Inflammatory macrophage treated with lipopolysaccharide for 4 hours (primary cell): ENCODE measurements around the gene L3MBTL1.

Experiments used
- DNase-seq: peaks from one replicate; pipeline ENCODE4 v3.0.0-alpha.2; 2020

Gene L3MBTL1

GRCh38 chr20:43536041-43536816 lies 28.7 kb downstream of the L3MBTL1 start:
- no peak for DNase-seq

DNA sequence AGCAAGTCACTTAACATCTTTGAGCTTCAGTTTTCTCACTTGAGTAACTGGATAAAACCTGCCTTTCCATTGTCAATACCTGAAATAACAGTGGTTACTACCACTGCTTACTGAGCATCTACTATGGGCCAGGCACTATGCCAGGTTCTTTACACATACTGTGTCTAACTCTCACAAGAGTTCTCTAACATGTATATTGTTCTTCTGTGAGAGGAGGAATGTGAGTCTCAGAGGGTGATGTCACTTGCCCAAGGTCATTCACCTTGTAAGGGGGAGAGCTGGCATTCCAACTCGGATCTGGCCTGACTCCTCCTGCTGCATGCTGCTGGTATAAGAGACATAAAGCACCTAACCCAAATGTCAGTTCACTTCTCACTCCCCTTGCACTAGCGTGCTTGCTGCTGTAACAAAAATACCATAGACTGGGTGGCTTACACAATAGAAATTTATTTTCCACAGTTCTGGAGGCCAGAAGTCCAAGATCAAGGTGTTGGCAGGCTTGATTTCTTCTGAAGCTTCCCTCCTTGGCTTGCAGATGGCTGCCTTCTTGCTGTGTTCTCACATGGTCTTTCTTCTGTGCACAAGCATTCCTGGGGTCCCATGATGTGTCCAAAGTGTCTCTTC lies 29.4 kb downstream of the L3MBTL1 start:
- no peak for DNase-seq

- peak; percentile 37 for DNase-seq
These were observed 30.7 kb downstream of the L3MBTL1 start for GRCh38 chr20:43537921-43538877.

- no peak for DNase-seq
These were observed 31.6 kb downstream of the L3MBTL1 start for GRCh38 chr20:43538878-43539700.

- no peak for DNase-seq
These were observed 32.6 kb downstream of the L3MBTL1 start for GRCh38 chr20:43539975-43540672.

DNA sequence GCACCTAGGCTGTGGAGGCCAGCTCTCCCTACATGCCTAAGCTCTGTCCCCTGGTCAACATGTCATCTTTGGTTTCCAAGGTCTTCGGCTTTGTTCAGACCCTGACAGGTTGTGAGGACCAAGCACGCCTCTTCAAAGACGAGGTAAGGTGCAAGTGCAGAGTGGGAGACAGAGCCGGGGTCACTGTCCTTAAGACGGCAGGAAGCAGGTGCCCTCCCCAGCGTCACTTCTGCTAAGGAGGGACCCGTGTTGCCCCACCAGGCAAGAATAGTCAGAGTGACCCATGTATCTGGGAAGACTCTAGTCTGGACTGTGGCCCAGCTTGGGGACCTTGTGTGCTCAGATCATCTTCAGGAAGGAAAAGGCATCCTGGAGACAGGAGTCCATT lies 33.2 kb downstream of the L3MBTL1 start:
- no peak for DNase-seq

DNA sequence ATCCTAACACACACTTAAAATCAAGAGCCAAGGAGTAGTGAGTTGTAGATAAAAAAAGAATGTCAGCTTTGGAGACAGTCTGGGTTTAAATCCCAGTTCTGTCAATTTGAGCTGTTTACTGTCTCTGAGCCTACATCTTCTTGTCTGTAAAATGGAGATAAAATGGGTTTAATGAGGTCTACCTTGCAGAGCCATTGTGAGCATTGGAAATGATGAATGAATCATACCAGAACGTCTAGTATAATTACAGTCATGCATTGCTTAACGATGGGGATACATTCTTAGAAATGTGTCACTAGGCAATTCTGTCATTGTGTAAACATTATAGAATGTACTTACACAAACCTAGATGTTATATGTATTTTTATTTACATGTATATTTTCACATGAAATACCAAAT lies 33.7 kb downstream of the L3MBTL1 start:
- no peak for DNase-seq

GRCh38 chr20:43542161-43542560 lies 34.7 kb downstream of the L3MBTL1 start:
- DNase-seq, result no peak

GRCh38 chr20:43542674-43543073 lies 35.2 kb downstream of the L3MBTL1 start:
- DNase-seq, result no peak

- DNase-seq, result no peak
These were observed 35.6 kb downstream of the L3MBTL1 start for GRCh38 chr20:43543138-43543537.

DNA sequence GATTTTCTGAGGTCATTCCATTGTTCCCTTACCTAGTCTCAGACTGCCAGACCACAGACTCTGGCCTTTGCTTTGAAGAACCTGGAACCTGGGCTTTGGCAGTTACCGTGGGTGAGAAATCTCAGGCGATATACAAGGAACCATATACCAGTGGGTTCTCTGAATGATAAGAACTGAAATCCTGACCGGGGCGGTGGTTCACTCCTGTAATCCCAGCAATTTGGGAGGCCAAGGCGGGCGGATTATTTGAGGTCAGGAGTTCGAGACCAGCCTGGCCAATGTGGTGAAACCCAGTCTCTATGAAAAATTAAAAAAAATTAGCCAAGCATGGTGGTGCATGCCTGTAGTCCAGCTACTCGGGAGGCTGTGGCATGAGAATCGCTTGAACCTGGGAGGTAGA lies 37.0 kb downstream of the L3MBTL1 start:
- DNase-seq, result no peak

- no peak for DNase-seq
These were observed 38.5 kb downstream of the L3MBTL1 start for GRCh38 chr20:43545837-43546578.

- no peak for DNase-seq
These were observed 40.9 kb downstream of the L3MBTL1 start for GRCh38 chr20:43548273-43548880.

DNA sequence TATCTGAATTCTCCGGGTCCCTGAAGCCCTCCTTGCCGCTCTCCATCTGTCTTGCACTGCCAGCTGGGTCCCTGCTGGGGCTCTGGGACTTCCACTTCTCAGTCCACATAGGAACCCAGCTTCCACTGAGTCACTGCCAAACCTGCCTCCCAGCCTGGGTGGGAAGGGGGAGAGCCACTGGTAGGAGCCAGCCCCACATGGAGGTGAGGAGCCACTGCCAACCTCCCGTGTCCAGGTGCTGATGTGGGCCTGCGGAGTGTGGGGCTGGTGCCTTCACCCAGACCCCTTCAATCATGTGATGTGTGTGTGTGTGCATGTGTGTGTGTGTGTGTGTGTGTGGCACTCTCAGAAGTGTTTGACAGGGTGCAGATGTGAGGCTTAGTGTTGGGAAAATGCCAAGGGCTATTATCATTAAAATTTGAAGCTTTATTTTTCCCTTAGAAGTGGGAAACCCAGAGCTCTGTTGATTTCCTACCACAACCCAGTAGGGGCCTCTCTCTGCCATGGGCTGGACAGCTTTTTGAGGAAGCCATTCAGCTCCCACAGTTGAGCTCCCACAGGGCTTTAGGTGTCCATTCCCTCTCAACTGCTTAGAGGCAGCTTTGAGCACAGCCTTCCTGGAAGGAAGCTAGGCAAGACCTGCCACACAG lies 42.0 kb downstream of the L3MBTL1 start:
- no peak for DNase-seq

DNA sequence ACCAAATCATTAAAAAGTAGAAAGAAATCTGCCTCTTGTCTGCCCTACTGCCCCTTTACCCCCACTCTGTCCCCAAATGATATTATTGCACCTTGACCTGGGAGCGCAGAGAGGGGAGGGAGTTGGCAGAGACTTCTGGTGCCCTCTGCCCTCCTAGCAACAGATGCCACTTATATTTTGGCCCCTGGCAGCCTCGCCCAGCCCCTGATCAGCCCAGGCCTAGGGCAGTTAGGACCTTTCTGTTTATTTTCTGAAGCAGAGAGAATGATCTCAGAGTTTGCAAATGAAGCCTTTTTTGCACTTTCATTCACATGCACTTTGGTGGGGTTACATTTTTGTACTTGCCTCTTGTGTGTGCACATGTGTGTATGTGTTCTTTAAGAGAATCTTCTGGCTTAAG lies 43.0 kb downstream of the L3MBTL1 start:
- DNase-seq, result no peak

DNA sequence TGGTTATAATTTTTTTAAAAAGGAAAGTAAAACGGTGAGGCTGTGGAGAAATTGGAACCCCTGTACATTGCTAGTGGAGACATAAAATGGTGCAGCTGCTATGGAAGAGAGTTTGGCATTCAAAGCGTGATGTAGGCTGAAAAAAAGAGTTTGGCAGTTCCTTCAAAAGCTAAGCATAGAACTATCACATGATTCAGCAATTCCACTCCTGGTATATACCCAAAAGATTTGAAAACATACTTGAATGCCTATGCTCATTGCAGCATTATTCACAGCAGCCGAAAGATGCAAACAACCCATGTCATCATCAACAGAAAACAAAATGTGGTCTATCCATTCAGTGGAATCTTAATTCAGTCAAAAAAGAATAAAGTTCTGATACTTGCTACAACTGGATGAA lies 46.9 kb downstream of the L3MBTL1 start:
- no peak for DNase-seq

DNA sequence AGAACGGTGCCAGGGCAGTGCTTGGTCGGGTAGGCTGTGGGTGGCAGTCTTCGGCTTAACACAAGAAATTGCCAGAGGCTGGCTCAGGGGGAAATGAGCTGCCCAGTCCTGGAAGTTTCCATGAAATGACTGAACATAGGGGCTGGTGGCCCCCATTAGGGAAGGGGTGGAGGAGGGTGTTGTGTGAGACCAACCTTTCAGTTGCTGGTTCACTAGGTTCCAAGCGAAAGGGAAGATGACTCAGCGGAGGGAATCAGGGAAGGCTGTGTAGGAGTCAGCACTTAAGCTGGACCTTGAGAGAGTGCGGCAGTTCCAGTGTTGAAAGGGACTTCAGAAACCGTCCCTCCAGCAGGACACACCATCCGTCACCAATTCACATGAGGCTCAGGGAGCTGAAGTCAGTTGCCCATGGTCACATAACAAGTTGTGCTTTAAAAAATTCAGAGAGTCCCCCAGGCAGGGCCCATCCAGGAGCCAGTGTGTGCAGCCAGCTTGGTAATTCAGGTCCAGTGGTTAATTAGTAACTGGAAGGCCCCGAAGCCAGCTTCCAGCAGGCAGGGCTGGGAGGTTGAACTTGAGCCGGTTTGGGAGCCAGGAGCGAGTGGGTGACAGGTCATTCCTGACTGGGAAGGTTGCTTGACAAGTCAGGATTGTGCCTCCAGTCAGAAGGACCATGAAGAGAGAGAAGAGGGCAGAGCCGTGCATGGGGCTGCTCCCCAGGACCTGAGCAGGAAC lies 51.1 kb downstream of the L3MBTL1 start, which contains the start of gene SGK2:
Gene SGK2, plus strand, starts transcription at position 616 of the 735 bp plus-strand sequence. CDS start 7,469 bp downstream, outside the sequence.
- DNase-seq, result peak; percentile 6

DNA sequence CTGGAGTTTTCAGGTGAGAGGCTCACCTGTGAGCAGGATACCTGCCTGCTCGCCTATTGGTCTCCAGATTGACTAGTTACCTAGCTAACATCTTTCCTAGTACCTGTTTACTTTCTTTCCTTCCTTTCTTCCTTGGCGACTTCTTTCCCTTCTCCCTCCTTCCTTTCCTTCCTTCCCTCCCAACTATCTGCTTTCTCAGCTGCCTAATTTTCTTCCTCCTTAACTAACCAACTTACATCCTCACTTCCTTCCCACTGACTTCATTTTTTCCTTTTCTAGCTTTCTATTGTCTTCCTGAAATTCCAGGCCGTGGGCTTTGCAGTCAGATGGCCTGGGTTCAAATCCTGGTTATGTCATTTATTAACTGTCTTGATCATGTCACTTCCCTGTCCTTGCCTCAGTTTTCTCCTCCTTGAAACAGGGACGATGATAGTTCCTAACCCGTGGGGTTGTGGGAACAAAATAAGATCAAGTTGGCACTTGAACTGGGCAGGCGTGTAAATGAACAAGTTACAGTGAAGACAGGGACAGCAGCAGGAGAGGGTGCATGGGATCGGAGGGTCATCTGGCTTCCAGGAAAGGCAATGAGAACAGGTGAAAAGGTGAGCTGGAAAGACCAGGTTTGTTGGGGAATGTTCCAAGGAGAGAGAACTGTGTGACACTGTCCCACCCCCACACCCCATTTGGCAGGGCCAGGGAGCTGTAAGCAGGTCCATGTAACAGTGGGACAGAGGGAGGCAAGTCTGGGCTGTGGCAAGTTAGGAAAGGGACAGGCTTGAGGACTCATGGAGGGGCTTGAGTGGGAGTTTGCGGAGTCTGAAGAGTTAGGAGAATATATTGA lies 51.9 kb downstream of the L3MBTL1 start:
- DNase-seq, result no peak
